ENCODE measurements around the gene IL9.

GRCh38 chr5:135861641-135862040 lies 34.0 kb downstream of the IL9 start:
- TF ChIP-seq CTCF (IDR thresholded peaks at IDR 0.05) (no peak), POLR2AphosphoS5 (IDR thresholded peaks at IDR 0.05; ENCODE audit: low read depth, low read length) (no peak)

All from Panc1 (cell line).